Measurements from ENCODE around the gene RTEL1. TPM values are rescaled to one million over a fixed set of nuclear protein-coding genes. Genes with fewer than 3 reads are reported as not detected.
A peak's percentile ranks its signal among the peaks of the same experiment; 100 is the strongest.

The RTEL1 gene
- total RNA-seq, 6 experiments from 2014 or later = 9.6 to 16.3 (median 12.4) TPM

GRCh38 chr20:63642527-63643247 is 15.4 kb upstream of the RTEL1 start:
- Histone ChIP-seq H3K27ac (peak overlapping the region in 1 of 3 donors; percentile 33), H3K9me3 (no peaks in the 10 kb centered on the region), H3K4me1 (peaks cover 0 to 6% (median 0%) of the 10 kb centered on the region in 4 donors), H3K36me3 (no peaks in the 10 kb centered on the region), H3K4me3 (peak overlapping the region; percentile 45 to 67 (median 52)), H3K27me3 (no peaks in the 10 kb centered on the region)
- no peak for ATAC-seq
- no CpG with 5 or more reads among the region's 29 CpGs for WGBS (ENCODE audit: insufficient coverage, low coverage, low lambda C conversion rate, missing lambda C conversion rate)
- no peak for TF ChIP-seq CTCF (IDR thresholded peaks at IDR 0.05)
- intact Hi-C loops (cut with DNase I) = no loop called here
- no peak for DNase-seq

GRCh38 chr20:63643499-63643898 is 14.6 kb upstream of the RTEL1 start:
- intact Hi-C loops (cut with DNase I) = no loop called here
- 91% methylated on average over 7 of the region's 10 CpGs for WGBS (ENCODE audit: insufficient coverage, low coverage, low lambda C conversion rate, missing lambda C conversion rate)
- H3K27me3 ChIP-seq = no peaks in the 10 kb centered on the region
- H3K4me1 ChIP-seq = peaks cover 0 to 6% (median 0%) of the 10 kb centered on the region in 4 donors
- no peaks in the 10 kb centered on the region for H3K36me3 ChIP-seq
- DNase-seq = no peak
- H3K27ac ChIP-seq = no peak overlapping the region
- TF ChIP-seq CTCF (IDR thresholded peaks at IDR 0.05) = no peak
- TF ChIP-seq POLR2A (IDR thresholded peaks at IDR 0.05) = no peak
- H3K4me3 ChIP-seq = no peak overlapping the region
- no peaks in the 10 kb centered on the region for H3K9me3 ChIP-seq
- no peak for ATAC-seq

GRCh38 chr20:63643946-63644345 is 14.2 kb upstream of the RTEL1 start:
- intact Hi-C loops (cut with DNase I) = no loop called here
- Histone ChIP-seq H3K27ac (no peak overlapping the region), H3K4me3 (no peak overlapping the region), H3K9me3 (no peaks in the 10 kb centered on the region), H3K36me3 (no peaks in the 10 kb centered on the region), H3K4me1 (peaks cover 0 to 6% (median 0%) of the 10 kb centered on the region in 4 donors), H3K27me3 (no peaks in the 10 kb centered on the region)
- no peak for TF ChIP-seq CTCF (IDR thresholded peaks at IDR 0.05)
- no peak for TF ChIP-seq POLR2A (IDR thresholded peaks at IDR 0.05)
- no CpG with 5 or more reads among the region's 15 CpGs for WGBS (ENCODE audit: insufficient coverage, low coverage, low lambda C conversion rate, missing lambda C conversion rate)
- no peak for ATAC-seq
- DNase-seq = no peak

- Histone ChIP-seq H3K4me1 (peaks cover 0 to 6% (median 0%) of the 10 kb centered on the region in 4 donors), H3K4me3 (no peak overlapping the region), H3K27ac (no peak overlapping the region), H3K27me3 (no peaks in the 10 kb centered on the region), H3K36me3 (no peaks in the 10 kb centered on the region), H3K9me3 (no peaks in the 10 kb centered on the region)
- WGBS (ENCODE audit: insufficient coverage, low coverage, low lambda C conversion rate, missing lambda C conversion rate) = 20% methylated on average over 1 of the region's 4 CpGs
- intact Hi-C loops (cut with DNase I) = no loop called here
- ATAC-seq = no peak
- TF ChIP-seq CTCF (IDR thresholded peaks at IDR 0.05) = no peak
- no peak for TF ChIP-seq POLR2A (IDR thresholded peaks at IDR 0.05)
- DNase-seq = no peak
Observed at GRCh38 chr20:63645218-63645617, 12.9 kb upstream of the RTEL1 start.

Measured in right lobe of liver (tissue), 6 donors.